RWPE2 (cell line): Measurements from ENCODE around the gene MYL5.

ENCODE experiments used
- ATAC-seq: fragments of 200-7000 bp; cut with Tn5 transposase; 3 replicates; pipeline ENCODE4 v1.9.1; 2021; ENCODE audit warnings: low read depth
- DNase-seq: peaks from one replicate; pipeline ENCODE4 v3.0.0-alpha.2; 2020; ENCODE audit warnings: low spot score
- H3K27ac ChIP-seq: fragments of 450-650 bp; 2 replicates; pipeline ENCODE4 v1.5.1; 2017; ENCODE audit warnings: mild to moderate bottlenecking; ENCODE audit not compliant: poor library complexity, severe bottlenecking
- H3K27me3 ChIP-seq: fragments of 250-450 bp; sonication (Bioruptor Pico); 2 replicates; pipeline ENCODE4 v1.5.1; 2021; ENCODE audit warnings: mild to moderate bottlenecking, moderate library complexity; ENCODE audit not compliant: insufficient read depth, poor library complexity, severe bottlenecking
- H3K36me3 ChIP-seq: fragments of 250-450 bp; sonication (Bioruptor Pico); 2 replicates; pipeline ENCODE4 v1.5.1; 2020; ENCODE audit warnings: low read depth, mild to moderate bottlenecking, moderate library complexity
- H3K4me1 ChIP-seq: fragments of 250-450 bp; sonication (Bioruptor Pico); 2 replicates; pipeline ENCODE4 v1.5.1; 2021; ENCODE audit warnings: mild to moderate bottlenecking, moderate library complexity; ENCODE audit not compliant: insufficient read depth, poor library complexity, severe bottlenecking
- H3K4me3 ChIP-seq: fragments of 250-450 bp; sonication (Bioruptor Pico); 2 replicates; pipeline ENCODE4 v1.5.1; 2021; ENCODE audit warnings: mild to moderate bottlenecking, moderate library complexity; ENCODE audit not compliant: severe bottlenecking
- H3K9me3 ChIP-seq: fragments of 250-450 bp; sonication (Bioruptor Pico); 2 replicates; pipeline ENCODE4 v1.5.1; 2021; ENCODE audit warnings: mild to moderate bottlenecking, moderate library complexity; ENCODE audit not compliant: severe bottlenecking
- CTCF ChIP-seq: fragments of 450-650 bp; IDR thresholded peaks from one replicate; pipeline ENCODE4 v1.5.1; 2017; ENCODE audit warnings: mild to moderate bottlenecking, moderate library complexity; ENCODE audit not compliant: poor library complexity, severe bottlenecking

The MYL5 gene

GRCh38 chr4:723751-724530 lies 49.6 kb downstream of the MYL5 start:
- ATAC-seq (no peak), DNase-seq (no peak)
- no peaks in the 10 kb centered on the region for H3K9me3 ChIP-seq
- peaks cover 4% of the 10 kb centered on the region for H3K4me1 ChIP-seq
- no peak for TF ChIP-seq CTCF
- H3K27ac ChIP-seq: no peak overlapping the region
- no peaks in the 10 kb centered on the region; the same call in 1 of the 2 replicates for H3K36me3 ChIP-seq
- no peak overlapping the region for H3K4me3 ChIP-seq
- H3K27me3 ChIP-seq: no peaks in the 10 kb centered on the region

GRCh38 chr4:725391-726234 lies 51.3 kb downstream of the MYL5 start:
- DNase-seq: no peak

GRCh38 chr4:726235-726787 lies 52.0 kb downstream of the MYL5 start:
- no peak for ATAC-seq
- no peak for DNase-seq
- no peaks in the 10 kb centered on the region for H3K9me3 ChIP-seq
- H3K4me1 ChIP-seq: no peaks in the 10 kb centered on the region
- no peak overlapping the region for H3K27ac ChIP-seq
- TF ChIP-seq CTCF: no peak
- no peaks in the 10 kb centered on the region for H3K27me3 ChIP-seq
- H3K36me3 ChIP-seq: peaks cover 9% of the 10 kb centered on the region
- H3K4me3 ChIP-seq: no peak overlapping the region

More at GRCh38 chr4:725391-726234, 51.3 kb downstream of the MYL5 start:
- TF ChIP-seq CTCF: no peak
- H3K36me3 ChIP-seq: peaks cover 2% of the 10 kb centered on the region
- H3K4me3 ChIP-seq: no peak overlapping the region
- no peak overlapping the region for H3K27ac ChIP-seq
- H3K27me3 ChIP-seq: no peaks in the 10 kb centered on the region
- ATAC-seq: no peak
- no peaks in the 10 kb centered on the region for H3K9me3 ChIP-seq
- peaks cover 4% of the 10 kb centered on the region for H3K4me1 ChIP-seq

- no peak overlapping the region for H3K4me3 ChIP-seq
- DNase-seq (no peak), ATAC-seq (no peak)
- H3K36me3 ChIP-seq: peaks cover 9% of the 10 kb centered on the region
- no peaks in the 10 kb centered on the region for H3K27me3 ChIP-seq
- no peaks in the 10 kb centered on the region for H3K4me1 ChIP-seq
- H3K9me3 ChIP-seq: no peaks in the 10 kb centered on the region
- TF ChIP-seq CTCF: no peak
- H3K27ac ChIP-seq: no peak overlapping the region
Observed at GRCh38 chr4:726838-727237, 52.5 kb downstream of the MYL5 start.
